ENCODE measurements around the gene MS4A10.

The MS4A10 gene

DNA sequence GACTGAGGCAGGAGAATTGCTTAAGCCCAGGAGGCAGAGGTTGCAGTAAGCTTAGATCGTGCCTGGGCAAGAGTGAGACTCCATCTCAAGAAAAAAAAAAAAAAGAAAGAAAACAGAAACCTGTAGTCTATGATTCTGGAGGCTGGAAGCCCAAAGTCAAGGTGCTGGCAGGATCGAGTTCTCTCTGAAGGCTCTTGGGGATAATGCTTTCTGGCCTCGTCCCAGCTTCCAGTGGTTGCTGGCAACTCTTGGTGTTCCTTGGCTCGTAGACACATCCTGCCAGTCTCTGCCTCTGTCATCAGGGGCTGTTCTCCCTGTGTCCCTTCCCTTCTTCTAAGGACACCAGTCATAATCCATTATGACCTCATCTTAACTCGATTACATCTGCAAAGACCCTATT is 40.0 kb downstream of the MS4A10 start:
- DNase-seq (ENCODE audit: low read depth in 2 of 2), result no peak

DNA sequence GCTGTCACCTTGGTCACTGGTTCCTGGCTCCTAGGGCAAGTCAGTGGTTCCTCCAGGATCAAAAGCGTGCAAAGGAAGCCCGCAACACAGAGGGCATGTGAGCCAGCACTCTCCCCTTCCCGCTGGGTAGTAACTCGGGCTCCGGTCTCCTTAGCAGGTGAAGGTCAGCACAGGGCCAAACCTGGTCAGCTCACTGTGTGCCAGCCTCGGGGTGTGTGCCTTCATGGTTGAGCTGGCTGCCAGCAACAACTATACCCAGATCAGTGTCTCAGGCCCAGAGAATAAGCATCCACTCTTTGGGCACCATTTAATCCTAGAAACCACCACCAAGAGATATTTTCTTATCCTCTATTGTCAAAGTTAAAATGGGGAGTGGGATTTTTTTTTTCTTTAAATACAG is 40.7 kb downstream of the MS4A10 start:
- no peak for DNase-seq (ENCODE audit: low read depth in 2 of 2)

DNA sequence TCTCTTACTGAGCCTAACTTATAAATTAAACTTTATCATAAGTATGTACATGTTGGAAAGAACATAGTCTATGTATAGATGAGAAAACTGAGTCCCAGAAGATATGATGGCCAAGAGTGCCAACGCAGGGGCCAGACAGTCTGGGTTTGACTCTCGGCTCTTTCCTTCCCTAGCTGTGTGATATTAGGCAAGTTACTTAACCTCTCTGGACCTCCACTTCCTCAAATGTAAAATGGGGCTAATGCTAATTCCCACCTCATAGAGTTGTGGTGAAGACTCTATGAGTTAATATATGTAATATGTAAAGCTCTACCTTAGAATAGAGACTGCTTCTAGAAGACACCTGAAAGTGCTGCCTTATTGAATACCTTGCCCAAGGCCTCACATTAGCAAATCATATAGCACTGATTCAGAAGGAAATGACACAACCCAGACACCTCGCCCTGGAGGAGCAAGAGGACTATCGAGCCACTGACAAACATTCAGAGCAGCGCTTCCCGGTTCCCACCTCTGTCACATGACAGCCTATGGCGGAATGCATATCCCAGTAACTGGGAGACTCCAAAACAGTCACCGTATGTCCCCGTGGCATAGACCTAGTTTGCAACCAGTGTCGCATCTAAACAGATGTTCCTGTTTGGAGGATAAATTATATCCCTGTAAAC is 45.5 kb downstream of the MS4A10 start:
- no peak for DNase-seq (ENCODE audit: low read depth in 2 of 2)

DNA sequence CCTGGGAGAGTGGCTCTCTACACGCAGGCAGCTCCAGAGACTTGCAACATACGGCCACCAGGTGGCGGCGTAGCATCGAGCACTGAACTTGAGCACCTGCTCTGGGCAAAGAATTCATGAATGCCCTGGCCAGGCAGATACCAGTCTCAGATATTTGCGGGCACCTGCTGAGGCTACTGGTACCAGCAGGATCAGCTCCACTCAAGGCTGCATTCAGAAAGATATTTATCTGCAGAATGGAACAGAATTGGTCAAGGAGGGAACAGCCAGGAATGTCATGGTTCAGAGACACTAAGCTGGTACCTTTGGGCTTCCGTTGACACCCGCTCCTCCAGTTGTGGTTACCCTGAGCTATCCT is 46.0 kb downstream of the MS4A10 start:
- peak; percentile 45 to 73 for DNase-seq (ENCODE audit: low read depth in 2 of 2)

DNA sequence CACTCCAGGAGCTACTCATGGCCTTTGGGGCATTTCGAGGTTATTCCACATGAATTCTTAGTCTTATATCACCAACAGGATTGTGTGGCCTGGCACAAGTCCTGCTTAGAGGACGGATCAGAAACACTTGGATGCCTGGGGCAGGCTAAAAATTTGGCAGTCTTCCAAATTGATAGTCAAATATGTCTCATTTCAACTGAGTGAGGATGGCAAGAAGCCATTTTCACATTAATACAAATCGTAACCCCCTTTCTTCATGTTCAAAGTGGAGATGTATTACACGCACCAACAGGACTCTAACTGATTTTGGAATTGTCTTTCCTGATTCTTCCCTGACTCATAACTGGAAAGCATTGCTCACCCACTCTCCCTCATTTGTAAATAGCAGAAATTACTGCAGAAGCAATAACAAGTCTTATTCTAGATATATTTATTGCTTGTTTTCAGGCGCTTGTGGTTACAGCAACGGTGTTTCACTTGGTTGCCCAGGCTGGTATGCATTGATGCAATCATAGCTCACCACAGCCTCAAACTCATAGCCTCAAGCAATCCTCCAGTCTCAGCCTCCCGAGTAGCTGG is 46.5 kb downstream of the MS4A10 start:
- DNase-seq (ENCODE audit: low read depth in 2 of 2), result no peak

DNA sequence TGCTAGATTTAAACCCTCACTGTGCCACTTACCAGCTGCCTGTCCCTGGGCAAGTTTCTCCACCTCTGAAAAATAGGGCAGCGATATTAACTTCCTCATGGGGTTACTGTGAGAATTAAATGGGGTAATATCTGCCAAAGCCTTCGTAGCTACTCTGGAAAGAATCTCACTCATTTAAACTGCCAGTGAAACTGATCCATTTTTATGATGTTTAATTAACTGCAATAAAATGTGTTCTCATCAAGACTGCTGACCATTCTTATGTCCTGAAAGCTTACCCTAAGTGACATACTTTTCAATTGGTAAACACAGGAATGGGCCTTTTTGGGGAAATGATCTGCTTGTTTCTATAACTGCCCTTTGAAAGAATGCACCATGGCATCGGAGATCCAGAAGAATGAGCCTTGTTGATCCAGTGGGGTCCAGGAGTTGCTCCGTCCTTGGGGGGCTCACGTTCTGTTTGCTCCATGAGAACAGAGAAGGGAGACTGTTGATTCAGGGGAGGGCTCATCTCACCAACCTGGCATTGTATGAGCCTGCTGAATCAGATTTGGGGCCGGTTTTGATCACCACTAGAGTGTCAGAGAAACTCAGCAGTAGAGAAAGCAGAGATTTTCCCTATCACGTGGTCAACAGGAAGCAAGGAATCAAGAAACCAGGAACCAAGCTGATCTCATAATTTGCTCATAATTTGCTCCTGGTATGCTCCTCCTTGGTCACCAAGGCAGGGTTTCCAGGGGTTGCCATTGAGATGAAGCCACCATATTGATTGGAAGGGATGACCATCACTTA is 49.8 kb downstream of the MS4A10 start:
- no peak for DNase-seq (ENCODE audit: low read depth in 2 of 2)

DNA sequence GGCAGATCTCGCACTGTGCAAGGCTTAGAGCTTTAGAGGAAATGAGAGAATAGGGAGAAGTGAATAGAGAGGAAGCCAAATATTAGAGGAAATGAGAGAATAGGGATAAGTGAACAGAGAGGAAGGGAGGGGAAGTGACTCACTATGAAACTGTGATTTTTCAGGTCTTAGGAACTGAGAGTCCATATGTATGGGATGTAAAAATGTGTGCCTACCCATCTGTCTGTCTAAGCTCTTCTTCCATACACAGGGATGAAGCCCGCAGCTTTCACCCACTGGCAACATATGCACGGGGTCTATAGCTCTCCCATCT is 50.4 kb downstream of the MS4A10 start:
- DNase-seq (ENCODE audit: low read depth in 2 of 2), result no peak

DNA sequence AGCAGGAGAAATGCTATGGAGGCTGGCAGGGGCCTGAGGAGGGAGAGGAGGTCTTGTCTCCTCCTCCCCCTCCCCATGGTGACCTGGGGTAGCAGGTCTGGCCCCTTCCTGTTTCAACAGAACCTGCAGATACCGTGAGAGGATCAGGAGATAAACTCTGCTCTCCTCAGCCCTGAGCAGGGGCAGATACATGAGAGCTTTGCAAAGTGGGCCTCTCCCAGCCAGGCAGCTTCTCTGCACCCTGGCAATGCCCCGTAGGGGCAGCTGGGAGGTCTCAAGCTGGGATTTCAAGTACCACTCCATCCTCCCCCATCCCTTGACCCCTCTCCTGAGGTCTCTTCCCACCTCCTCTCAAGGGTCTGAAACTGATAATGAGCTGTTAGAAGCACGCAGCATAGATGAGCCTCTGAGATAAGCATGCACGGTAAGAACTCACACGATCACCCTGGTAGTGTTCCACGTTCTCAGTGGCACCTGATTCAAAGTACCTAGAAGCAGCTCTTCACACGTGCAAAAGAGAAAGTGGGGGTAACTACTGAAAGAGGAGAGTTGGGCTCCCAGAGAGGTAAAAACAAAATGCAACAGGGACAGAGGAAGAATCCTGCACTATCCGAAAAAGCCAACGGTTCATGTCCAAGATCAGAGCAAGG is 51.9 kb downstream of the MS4A10 start:
- no peak for DNase-seq (ENCODE audit: low read depth in 2 of 2)

DNA sequence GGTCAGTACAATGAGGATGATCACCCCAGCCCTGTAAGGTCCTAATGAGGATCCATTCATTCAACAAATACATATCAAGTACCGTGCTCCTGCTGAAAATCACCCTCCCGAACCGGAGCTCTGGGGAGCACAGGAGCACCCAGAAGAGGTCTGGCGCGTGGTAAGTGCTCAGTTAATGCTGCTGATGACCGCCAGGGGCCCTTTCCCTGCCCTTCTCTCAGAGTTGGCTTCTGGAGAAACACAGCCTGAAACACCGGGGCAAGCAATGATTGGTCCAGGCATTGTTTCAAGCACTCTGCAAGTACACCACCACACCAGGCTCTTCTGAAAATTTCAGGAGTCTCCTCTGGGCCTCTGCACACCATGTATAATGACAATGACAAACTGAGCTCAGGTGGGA is 53.0 kb downstream of the MS4A10 start:
- DNase-seq (ENCODE audit: low read depth in 2 of 2), result no peak

DNA sequence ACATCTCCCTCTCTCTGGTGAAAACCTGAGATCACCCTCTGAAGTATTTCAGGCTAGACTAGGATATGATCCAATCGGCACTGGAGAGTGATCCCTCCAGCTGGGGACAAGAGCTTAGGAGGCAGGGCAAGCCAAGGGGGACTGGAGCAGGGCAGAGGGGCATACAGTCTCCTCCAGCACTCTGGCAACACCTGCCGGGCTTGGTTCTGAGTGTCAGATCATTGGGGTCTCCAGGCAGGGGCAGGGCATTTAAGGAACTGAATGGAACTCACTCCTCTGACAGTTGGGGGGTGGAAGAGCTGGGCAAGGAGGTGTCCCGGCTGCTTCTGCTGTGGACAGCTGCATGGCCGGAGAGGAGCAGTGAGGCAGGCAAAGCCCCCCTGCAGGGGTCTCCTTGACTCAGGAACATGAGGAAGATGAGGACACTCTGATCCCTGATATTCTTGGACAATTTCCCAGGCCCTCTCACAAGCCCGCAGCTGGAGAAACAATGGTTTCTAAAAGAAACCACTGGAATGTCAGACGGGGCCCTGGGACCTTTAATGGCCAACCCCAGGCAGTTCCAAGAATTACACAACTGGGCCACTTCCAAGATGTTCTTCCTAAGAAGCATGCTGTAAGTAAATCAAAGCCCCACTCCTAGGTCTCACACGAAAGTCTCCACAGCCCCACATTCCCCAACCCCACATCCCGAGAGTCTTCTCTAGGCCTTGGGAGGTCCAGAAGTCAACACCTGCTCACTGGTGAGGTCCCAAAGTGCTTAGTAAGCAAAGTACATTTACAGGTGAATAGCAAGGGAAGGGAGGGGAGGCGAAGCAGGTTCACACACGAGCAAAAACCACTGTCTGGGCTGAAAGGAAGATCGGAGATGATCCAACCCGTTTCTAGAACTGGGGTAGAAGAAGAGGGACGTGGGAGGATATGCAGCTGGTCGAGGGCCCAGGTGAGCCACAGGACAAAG is 55.6 kb downstream of the MS4A10 start:
- DNase-seq (ENCODE audit: low read depth in 2 of 2), result no peak

DNA sequence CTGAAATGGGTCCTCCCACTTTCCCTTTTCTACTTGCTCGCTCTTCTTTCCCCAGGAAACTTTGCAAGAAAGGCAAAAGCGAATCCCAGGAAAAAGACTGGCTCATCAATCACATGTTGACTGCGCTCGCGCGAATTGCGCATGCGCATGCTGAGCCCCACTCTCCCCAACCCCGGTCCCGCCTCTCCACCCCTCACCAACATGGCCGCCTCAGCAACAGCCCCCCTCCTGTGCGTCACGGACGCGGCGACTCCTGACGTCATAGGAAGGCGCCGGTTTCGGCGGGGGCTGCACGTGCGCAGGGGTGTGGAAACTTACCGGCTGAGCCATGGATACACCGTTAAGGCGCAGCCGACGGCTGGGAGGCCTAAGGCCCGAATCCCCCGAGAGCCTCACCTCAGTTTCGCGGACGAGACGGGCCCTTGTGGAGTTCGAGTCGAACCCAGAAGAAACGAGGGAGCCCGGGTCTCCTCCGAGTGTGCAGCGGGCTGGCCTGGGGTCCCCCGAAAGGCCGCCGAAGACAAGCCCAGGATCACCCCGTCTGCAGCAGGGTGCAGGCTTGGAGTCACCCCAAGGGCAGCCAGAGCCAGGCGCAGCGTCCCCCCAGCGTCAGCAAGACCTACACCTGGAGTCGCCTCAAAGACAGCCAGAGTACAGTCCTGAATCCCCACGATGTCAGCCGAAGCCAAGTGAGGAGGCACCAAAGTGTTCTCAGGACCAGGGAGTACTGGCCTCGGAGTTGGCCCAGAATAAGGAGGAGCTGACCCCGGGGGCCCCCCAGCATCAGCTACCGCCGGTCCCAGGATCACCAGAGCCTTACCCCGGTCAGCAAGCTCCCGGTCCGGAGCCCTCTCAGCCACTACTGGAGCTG is 56.9 kb downstream of the MS4A10 start, which contains the start of gene CCDC86:
Gene CCDC86 (plus strand): TSS at position 317 of the 871 bp plus-strand sequence. CDS start 12 bp downstream, at position 329.
- DNase-seq (ENCODE audit: low read depth in 2 of 2), result peak; percentile 98 to 99

DNA sequence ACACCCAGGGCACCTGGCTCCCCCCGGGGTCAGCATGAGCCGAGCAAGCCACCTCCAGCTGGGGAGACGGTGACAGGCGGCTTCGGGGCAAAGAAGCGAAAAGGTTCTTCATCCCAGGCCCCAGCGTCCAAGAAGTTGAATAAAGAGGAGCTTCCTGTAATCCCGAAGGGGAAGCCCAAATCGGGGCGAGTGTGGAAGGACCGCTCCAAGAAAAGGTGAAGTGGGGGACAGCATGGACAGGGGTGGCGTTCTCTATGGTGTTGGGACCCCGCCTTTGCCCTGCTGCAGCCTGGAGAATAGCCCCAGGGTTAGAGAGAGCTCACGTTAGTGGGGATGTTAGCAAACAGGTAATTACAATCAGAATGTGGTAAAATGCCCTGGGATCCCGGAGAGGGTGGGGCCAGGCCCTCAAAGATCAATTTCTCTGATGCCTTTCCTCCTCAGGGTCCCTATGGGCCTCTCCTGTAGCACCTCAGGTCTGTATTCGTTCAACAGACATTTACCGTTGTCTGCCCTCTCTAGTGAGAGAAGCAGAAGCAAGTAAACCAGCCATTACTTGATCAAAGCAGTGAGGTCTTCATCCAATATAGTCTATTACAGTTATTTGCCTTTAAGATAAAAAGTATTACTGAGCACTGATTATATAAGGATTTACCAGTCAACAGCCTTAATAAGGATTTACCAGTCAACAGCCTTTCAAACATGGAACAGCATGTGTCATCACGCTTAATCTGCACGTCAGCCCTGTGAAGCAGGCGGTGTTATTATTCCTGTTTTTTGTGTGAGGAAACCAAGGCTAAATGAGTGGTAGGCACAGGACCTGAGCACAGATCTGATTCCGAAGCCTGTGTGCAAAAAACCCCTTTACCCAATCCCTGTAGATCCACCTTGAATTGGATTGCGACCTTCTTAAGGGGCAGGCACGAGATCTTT is 57.8 kb downstream of the MS4A10 start:
- no peak for DNase-seq (ENCODE audit: low read depth in 2 of 2)

DNA sequence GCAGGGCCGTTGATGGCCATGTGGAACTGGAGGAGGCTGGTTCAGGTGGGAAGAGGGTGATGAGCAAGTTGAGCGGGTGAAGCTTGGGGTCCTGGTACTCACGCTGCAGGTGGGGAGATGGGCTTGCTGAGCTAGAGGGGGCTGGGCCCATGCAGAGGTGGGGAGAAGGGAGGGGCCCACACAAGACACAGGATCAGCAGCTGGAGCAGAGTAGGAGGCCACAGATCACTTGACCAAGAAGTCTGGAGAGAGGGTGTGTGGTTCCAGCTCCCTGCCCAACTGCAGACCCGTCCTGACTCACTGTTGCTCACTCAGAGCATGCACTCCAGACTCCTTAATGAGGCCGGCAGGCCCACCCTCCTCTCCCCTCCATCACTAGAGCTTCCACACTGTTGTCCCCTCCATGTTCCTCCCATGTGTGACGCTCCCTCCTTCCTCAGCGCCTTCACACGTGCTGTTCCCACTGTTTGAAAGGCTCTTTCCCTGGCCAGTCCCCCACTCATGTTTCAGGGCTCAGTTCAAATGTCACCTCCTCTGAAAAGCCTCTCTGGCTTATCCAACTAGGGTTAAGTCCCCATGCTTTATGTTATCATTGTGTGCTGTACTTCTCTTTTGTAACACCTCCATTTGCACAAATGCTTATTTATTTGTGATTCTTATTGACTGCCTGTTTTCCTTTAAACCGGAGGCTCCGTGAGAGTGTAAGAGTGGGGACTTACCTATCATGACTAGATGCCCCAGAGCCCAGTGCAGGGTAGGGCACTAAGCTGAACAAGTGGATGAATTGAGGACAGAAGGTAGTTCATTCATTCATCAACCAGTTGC is 59.1 kb downstream of the MS4A10 start:
- no peak for DNase-seq (ENCODE audit: low read depth in 2 of 2)

DNA sequence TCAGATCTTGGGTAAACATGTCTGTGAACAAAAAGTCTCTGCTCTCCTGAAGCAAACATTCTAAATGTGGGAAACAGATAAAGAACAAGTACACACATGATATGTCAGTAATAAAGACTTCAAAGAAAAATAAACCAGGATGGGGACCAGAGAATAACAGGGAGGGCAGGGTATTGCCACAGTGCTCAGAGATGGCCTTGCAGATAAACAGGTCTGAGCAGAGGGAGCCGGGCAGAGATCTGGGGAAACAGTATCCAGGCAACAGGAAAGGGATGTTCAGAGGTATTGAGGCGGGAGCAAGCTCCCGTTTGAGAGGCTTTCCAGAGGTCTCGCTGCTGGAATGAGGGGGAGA is 59.7 kb downstream of the MS4A10 start:
- DNase-seq (ENCODE audit: low read depth in 2 of 2), result no peak

DNA sequence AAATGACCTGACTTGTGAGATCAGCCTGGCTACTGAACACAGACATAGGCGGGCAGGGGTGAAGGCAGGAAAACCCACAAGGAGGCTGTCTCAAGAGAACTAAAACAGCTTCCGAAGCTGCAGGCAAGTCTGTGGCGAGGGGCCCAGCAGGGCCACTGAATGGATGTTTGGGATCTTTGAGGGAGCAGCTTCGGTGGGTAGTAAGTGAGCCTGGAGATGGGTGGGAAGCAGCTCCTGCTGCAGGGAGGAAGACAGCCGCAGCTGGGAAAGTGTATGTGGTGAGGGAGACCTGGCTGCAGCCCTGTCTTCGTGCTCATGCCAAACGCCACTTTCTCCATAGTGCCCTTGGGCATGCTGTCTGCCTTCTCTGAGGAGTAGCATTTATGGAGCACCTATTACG is 60.2 kb downstream of the MS4A10 start:
- DNase-seq (ENCODE audit: low read depth in 2 of 2), result no peak

DNA sequence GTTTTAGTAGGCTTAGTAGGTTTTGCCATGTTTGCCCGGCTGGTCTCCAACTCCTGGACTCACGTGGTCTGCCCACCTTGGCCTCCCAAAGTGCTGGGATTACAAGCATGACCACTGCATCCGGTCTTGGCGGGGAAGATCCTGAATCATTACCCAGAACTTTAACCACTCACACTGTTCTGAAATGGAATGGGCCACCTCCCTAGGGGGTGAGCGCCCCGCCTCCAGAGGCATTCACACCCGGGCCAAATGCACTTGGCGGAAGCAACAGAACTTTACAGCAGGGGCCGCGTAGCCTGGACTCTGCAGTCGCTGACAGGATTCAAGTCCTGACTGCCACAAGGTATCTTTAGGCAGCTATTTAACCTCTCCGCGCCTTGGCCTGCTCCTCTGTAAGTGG is 62.1 kb downstream of the MS4A10 start:
- DNase-seq (ENCODE audit: low read depth in 2 of 2), result no peak

DNA sequence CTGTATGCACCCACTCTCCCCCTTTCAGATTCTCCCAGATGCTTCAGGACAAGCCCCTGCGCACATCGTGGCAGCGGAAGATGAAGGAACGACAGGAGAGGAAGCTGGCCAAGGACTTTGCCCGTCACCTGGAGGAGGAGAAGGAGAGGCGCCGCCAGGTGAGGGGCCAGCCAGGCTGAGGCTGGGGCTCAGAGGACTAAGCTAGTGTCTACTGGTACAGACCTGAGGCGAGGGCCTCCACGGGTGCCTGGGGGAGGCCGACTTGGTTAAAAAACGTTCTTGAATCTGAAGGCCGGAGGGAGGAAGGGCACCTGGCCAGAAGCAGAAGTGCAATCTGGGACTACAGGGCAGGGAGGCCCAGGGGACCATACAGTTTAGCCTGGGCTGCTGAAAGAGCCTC is 62.8 kb downstream of the MS4A10 start:
- DNase-seq (ENCODE audit: low read depth in 2 of 2), result no peak

DNA sequence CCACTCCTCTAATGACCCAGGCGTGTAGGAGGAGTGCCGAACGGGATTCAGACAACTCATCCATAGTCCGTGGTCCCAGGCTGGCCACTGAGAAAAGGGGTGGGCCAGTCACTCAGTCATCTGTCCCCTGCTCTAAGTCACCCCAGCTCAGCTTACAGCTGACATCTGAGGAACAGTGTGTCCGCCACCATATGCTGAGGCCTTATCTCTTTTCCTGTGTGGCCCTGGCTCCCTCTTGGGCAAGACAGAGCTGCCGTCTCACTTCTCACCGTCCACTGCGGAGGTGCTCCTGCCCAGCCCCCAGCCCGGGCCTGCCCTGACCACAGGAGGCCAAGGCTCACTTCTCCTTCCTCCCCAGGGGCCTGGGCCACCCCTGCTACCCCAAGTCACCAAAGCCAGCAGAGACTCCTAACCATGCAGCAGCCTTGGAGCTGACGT is 63.6 kb downstream of the MS4A10 start:
- DNase-seq (ENCODE audit: low read depth in 2 of 2), result no peak

Data from stimulated activated CD8-positive, alpha-beta memory T cell treated with anti-CD3 and anti-CD28 coated beads, Interleukin-7, amount 100 ng/mL, for 1 hour (primary cell).